Stimulated activated CD4-positive, alpha-beta T cell treated with anti-CD3 and anti-CD28 coated beads, TNF-alpha, amount 100 ng/mL, for 24 hours (primary cell): Measurements from ENCODE around the gene LIMS4.
"Not testable (repeated sequence)": the region's sequence is repeated elsewhere in the genome, so short reads cannot be mapped to it uniquely, and the experiment has no call there.

Experiments
- DNase-seq, 3 experiments: peaks; one replicate each; pipeline ENCODE4 v3.0.0-alpha.2; 2020; ENCODE audit warnings: low read depth in 3 of 3

LIMS4 gene, protein sequence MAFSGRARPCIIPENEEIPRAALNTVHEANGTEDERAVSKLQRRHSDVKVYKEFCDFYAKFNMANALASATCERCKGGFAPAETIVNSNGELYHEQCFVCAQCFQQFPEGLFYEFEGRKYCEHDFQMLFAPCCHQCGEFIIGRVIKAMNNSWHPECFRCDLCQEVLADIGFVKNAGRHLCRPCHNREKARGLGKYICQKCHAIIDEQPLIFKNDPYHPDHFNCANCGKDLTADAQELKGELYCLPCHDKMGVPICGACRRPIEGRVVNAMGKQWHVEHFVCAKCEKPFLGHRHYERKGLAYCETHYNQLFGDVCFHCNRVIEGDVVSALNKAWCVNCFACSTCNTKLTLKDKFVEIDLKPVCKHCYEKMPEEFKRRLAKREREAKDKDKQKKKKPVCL

GRCh38 chr2:110472171-110473058, at the start of gene LIMS4:
Gene LIMS4 (minus strand): TSS chr2:110472816. CDS start chr2:110472778, 38 bp downstream.
- DNase-seq: not testable (repeated sequence)

- not testable (repeated sequence) for DNase-seq
Observed at GRCh38 chr2:110499755-110500377, 27.2 kb upstream of the LIMS4 start.

DNA sequence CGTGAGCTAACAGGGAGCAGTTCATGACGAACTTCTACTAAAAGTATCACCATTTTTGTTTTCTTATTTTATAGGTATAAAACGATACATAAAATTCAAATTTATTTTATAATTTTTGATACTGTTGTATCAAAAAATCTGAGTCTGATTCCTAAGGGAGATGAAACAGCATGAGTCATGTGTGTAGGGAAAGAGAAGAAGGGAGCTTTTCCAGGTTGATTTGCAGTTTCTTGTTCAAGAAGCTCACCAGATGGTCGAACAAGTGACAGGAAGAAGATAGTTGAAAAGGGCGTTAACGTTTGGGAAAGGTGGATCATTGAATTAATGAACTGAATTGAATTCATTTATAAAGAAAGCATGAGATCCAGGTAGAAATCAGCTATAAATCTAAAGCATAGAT, 23.4 kb upstream of the LIMS4 start:
- DNase-seq: not testable (repeated sequence)

GRCh38 chr2:110494488-110494887, 21.9 kb upstream of the LIMS4 start:
- not testable (repeated sequence) for DNase-seq

GRCh38 chr2:110488991-110489390, 16.4 kb upstream of the LIMS4 start:
- DNase-seq: not testable (repeated sequence)

DNA sequence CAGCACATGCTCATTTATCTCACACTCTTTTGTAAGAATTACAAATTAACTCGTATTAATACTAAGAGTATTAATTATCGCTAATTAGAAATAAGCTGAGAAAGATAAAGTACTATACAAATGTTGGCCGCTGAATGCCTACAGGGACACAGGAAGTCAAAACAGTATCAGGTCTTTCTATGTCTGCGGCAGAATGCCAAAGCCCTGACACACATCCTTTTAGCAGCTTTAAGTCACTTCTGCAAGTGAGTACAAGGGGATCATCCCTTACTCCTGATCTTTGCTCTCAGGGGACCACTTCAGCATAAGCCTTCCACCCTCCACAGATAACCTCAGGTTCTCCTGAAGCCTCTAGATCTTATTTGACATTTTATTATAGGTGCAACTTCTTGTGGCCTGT, 10.1 kb upstream of the LIMS4 start:
- not testable (repeated sequence) for DNase-seq

DNA sequence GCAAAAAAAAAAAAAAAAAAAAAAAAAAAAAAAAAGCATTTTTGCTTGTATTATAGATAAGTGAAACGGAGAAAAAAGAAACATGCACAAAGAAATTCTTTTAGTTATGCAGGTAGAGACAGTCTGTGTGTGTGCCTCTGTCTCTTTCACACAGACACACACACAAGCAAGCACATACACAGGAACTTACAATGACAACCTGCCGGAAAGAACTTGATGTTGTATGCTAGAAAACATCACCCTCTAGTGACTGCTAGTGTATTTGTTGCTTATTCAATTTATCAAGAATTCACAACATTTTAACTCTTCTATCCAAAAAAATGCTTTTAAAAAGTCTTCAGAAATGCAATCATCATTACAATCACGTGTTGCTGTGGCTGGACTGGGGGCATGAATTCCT, 8.6 kb upstream of the LIMS4 start:
- DNase-seq: not testable (repeated sequence)

GRCh38 chr2:110480084-110480483, 7.5 kb upstream of the LIMS4 start:
- not testable (repeated sequence) for DNase-seq

DNA sequence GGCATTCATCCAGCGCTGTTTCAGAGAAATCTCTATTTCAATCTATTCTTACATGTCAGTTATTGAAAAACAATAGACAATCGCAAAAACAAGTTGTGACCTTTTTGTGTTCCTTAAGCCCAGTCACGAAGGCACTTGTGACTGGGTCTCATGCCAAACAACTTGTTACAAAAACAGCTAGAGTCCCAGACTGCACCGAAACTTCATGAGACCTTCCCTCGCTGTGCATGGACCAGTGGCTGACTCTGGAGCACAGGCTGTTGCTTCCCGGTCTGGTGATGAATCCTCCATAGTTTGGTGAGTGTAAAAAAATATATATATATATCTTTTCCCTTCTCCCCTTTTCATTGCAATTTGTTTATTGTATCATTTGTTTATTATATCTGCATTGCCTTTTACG, 4.8 kb upstream of the LIMS4 start:
- DNase-seq: not testable (repeated sequence)

DNA sequence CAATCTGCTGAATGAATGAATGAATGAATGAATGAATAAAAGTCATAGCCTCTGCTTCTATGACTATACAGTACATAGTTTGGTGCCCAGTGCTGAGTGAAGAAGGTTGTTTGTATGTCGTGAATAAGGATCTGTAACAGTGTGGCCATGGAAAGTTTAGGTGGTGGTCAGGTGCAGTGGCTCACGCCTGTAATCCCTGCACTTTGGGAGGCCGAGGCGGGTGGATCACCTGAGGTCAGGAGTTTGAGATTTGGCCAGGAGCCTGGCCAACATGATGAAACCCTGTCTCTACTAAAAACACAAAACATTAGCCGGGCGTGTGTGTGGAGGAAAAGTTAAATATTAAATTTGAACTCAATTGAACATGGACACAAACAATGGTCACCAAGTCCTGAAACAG, 4.3 kb upstream of the LIMS4 start:
- DNase-seq: not testable (repeated sequence)

DNA sequence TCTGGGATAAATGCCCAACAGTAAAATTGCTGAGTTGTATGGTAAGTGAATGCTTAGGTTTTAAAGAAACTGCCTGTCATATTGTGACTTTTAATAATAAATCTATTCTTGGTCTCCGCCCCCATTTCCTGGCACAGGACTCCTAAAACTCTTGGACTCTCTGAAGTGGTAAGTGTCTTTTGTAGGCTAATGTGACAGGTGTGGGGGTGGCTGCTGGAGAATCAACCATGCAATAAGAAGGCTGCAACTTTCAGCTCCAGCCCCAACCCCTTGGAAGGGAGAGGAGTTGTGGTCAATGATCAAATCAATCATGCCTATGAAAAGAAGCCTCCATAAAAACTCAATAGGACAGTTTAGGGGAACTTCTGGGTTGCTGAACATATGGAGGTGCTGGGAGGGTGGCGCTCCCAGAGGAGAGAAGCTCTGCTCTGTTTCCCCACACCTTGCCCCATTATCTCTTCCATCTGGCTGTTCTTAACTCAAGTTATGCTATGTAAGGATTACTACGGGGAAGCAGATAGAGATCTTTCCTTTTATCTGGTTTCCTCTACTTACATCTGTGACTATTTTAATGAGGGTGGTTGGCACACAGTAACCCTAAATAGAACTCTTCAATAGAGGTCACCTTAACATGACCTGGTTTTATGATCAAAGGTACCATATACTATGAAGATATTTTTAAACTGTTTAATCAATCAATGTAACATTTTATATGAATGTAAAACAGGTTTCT, 3.2 kb upstream of the LIMS4 start:
- not testable (repeated sequence) for DNase-seq

GRCh38 chr2:110474898-110475297, 2.3 kb upstream of the LIMS4 start:
- DNase-seq: not testable (repeated sequence)

DNA sequence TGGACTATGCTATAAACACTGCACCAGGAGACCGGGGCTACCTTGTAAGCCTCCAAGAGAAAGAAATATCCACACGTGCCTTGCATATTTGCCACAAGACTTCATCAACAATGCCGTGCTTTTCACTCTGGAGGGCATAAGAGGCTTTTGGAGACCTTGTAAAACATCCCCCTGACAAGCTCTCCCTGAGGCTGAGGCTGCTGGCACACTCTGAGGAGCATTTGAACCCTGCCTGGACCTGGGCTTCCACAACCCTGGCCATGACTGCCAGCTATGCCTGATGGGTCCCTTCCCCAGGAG, 393 bp upstream of the LIMS4 start:
- not testable (repeated sequence) for DNase-seq

GRCh38 chr2:110468921-110469320, 3.7 kb downstream of the LIMS4 start:
- not testable (repeated sequence) for DNase-seq

- DNase-seq: not testable (repeated sequence)
Observed at GRCh38 chr2:110465312-110465711, 7.3 kb downstream of the LIMS4 start.

DNA sequence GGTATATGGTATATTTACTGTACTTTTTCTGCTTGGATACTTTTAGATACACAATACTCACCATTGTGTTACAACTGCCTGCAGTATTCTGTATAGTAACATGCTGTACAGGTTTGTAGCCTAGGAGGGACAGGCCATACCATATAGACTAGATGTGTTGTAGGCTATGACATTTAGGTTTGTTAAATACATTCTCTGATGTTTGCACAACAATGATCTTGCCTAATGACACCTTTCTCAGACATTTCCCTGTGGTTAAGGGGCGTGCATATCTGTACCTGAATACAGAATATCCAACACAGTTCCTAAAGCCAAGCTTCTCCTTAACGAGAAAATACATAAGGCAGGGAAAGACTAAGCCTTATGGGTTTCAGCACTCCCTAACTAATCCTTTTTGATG, 10.2 kb downstream of the LIMS4 start:
- not testable (repeated sequence) for DNase-seq

- DNase-seq: not testable (repeated sequence)
Observed at GRCh38 chr2:110460318-110460717, 12.3 kb downstream of the LIMS4 start.

DNA sequence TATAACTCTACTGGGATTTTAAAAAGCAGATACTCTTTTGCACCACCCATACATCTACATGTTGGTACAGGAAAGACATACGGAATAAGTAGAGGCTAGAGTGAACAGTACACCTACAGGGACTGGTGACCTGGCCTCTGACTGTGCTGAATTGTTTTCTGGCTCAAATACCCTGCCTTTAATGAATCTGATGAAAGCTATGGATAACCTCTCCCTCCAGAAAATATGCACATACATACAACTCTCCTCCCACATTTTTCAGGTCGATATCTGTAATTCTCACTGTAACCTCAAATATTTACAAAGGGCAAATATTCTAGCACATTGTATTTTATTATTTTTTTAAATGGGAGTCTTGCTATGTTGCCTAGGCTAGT, 15.4 kb downstream of the LIMS4 start:
- DNase-seq: not testable (repeated sequence)

GRCh38 chr2:110456291-110457213, 16.1 kb downstream of the LIMS4 start:
- DNase-seq: not testable (repeated sequence)

DNA sequence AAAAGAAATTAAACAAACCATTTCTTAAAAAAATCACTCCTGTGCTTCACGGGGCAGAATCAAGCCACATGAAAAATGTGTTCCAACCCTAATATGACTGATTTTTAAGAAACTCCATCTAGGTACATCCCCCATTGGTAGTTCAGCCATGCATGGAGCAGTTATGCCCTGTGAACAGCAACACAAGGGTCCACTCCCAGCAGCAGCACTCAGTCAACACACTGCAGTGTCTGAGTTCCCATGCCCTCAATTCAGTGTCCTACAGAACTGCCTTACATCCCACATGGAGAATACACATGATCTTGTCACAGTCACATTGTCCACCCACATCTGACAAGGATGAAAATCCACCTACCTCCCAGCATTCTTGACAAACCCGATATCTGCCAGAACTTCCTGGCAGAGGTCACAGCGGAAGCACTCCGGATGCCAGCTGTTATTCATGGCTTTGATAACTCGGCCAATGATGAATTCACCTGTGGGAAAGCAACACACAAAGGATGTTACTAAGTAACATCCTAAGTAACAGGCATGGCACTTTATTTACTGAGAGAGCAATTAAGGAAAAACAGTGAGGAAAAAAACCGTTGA, 17.4 kb downstream of the LIMS4 start:
- DNase-seq: not testable (repeated sequence)
